ENCODE data around the gene SLC15A2. TPM values are rescaled to one million over a fixed set of nuclear protein-coding genes. Genes with fewer than 3 reads are reported as not detected.

Gene SLC15A2
- total RNA-seq, 1 donor from 2014 or later: 0.49 TPM

DNA sequence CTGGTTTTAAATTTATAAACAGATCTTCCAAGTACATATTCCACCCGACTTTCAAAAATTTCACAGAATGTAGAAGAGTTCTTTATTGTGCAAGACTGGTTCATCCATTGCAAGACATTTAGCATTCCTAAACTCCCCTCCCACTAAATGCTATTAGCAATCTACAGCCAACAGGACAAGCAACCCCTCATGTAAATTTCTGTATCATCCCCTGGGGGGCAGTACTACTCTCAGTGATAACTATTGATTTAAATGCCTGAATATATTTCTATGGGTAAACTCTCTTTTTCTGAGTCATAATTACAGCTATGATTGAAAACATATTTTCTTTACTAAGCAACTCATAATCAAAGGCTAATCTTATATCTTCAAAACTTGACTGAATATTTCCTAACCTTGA lies 10.7 kb upstream of the SLC15A2 start:
- no peak for DNase-seq (ENCODE audit: extremely low spot score in 2 of 2)
- intact Hi-C loops (cut with DNase I): no loop called here
- Histone ChIP-seq H3K27me3 (no peaks in the 10 kb centered on the region), H3K27ac (no peak overlapping the region), H3K9me3 (no peaks in the 10 kb centered on the region), H3K36me3 (no peaks in the 10 kb centered on the region), H3K4me1 (no peaks in the 10 kb centered on the region), H3K4me3 (no peak overlapping the region)
- TF ChIP-seq, protein P1, sequence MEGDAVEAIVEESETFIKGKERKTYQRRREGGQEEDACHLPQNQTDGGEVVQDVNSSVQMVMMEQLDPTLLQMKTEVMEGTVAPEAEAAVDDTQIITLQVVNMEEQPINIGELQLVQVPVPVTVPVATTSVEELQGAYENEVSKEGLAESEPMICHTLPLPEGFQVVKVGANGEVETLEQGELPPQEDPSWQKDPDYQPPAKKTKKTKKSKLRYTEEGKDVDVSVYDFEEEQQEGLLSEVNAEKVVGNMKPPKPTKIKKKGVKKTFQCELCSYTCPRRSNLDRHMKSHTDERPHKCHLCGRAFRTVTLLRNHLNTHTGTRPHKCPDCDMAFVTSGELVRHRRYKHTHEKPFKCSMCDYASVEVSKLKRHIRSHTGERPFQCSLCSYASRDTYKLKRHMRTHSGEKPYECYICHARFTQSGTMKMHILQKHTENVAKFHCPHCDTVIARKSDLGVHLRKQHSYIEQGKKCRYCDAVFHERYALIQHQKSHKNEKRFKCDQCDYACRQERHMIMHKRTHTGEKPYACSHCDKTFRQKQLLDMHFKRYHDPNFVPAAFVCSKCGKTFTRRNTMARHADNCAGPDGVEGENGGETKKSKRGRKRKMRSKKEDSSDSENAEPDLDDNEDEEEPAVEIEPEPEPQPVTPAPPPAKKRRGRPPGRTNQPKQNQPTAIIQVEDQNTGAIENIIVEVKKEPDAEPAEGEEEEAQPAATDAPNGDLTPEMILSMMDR (IDR thresholded peaks at IDR 0.05): no peak
- no peak for TF ChIP-seq POLR2A (IDR thresholded peaks at IDR 0.05)
- TF ChIP-seq POLR2AphosphoS5 (IDR thresholded peaks at IDR 0.05; ENCODE audit: insufficient read depth in 1 of 2, low read depth in 1 of 2): no peak

DNA sequence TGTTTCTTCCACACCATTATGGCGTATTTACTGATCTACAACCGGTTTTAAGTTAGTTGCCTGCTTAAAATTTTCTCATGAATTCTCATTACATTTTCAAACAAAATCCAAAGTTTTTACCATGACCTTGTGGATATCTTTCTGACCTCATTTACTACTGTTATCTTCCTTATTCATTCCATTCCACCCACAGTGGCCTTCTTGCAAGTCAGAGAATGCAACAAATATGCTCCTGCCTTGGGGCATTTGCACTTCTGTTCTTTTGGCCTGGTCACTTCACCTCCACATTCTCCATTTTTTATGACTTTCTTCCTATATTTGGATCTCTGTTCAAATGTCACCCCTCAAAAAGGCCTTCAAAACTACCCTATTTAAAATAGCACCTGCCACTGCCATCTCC lies 8.8 kb upstream of the SLC15A2 start:
- H3K4me1 ChIP-seq: no peaks in the 10 kb centered on the region
- no peak overlapping the region for H3K27ac ChIP-seq
- TF ChIP-seq, protein P1 (IDR thresholded peaks at IDR 0.05): no peak
- no peak for TF ChIP-seq POLR2AphosphoS5 (IDR thresholded peaks at IDR 0.05; ENCODE audit: insufficient read depth in 1 of 2, low read depth in 1 of 2)
- TF ChIP-seq POLR2A (IDR thresholded peaks at IDR 0.05): no peak
- H3K9me3 ChIP-seq: no peaks in the 10 kb centered on the region
- no peaks in the 10 kb centered on the region for H3K36me3 ChIP-seq
- no peaks in the 10 kb centered on the region for H3K27me3 ChIP-seq
- H3K4me3 ChIP-seq: no peak overlapping the region
- DNase-seq (ENCODE audit: extremely low spot score in 2 of 2): no peak
- intact Hi-C loops (cut with DNase I): no loop called here

DNA sequence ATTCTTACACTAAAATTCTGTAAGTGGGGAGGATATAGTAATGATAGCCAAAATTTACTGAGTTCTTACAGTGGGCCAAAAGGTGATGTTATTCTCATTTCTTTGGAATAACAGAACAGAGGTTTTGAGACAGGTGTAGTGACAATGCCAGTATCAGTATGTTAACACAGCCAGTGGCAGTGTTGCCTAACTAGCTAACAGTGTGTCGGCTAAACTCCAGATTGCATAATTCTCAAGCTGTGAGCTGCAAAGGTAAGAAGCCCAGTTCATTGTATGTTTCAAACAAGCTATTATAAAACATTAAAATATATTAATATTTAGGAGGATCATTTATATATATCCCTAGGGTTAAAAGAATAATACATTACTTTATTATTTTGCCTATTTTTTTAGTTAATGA lies 920 bp downstream of the SLC15A2 start:
- intact Hi-C loops (cut with DNase I): no loop called here
- Histone ChIP-seq H3K9me3 (no peaks in the 10 kb centered on the region), H3K27ac (no peak overlapping the region), H3K4me1 (peaks cover 12% of the 10 kb centered on the region), H3K36me3 (no peaks in the 10 kb centered on the region), H3K4me3 (no peak overlapping the region), H3K27me3 (no peaks in the 10 kb centered on the region)
- no peak for DNase-seq (ENCODE audit: extremely low spot score in 2 of 2)
- TF ChIP-seq, protein P1 (IDR thresholded peaks at IDR 0.05): no peak
- TF ChIP-seq POLR2AphosphoS5 (IDR thresholded peaks at IDR 0.05; ENCODE audit: insufficient read depth in 1 of 2, low read depth in 1 of 2) (no peak), POLR2A (IDR thresholded peaks at IDR 0.05) (no peak)

DNA sequence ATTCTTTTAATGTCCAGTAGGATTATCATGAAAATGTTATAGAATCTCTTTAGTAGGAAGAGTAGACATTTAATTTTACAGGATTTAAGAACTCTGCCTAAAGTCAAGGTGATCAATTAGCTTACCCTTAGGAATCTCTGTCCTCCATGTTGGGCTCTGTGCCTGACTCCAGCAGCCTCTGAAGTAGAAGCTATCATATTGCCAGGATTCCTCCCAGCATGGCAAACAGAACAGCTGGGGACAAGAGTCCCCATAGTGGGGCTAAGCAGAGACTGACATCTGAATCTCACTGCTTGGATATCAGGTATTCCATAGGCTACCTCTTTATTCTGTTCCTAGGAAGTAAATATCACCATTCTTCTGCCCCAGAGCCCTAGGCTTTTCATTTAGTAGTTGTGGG lies 1.5 kb downstream of the SLC15A2 start:
- H3K4me1 ChIP-seq: peaks cover 12% of the 10 kb centered on the region
- H3K4me3 ChIP-seq: no peak overlapping the region
- no peaks in the 10 kb centered on the region for H3K36me3 ChIP-seq
- no peaks in the 10 kb centered on the region for H3K9me3 ChIP-seq
- H3K27me3 ChIP-seq: no peaks in the 10 kb centered on the region
- TF ChIP-seq POLR2A (IDR thresholded peaks at IDR 0.05) (no peak), POLR2AphosphoS5 (IDR thresholded peaks at IDR 0.05; ENCODE audit: insufficient read depth in 1 of 2, low read depth in 1 of 2) (no peak)
- TF ChIP-seq, protein P1 (IDR thresholded peaks at IDR 0.05): no peak
- intact Hi-C loops (cut with DNase I): no loop called here
- DNase-seq (ENCODE audit: extremely low spot score in 2 of 2): no peak
- H3K27ac ChIP-seq: no peak overlapping the region

- TF ChIP-seq, protein P1 (IDR thresholded peaks at IDR 0.05): no peak
- TF ChIP-seq POLR2A (IDR thresholded peaks at IDR 0.05): no peak
- TF ChIP-seq POLR2AphosphoS5 (IDR thresholded peaks at IDR 0.05; ENCODE audit: insufficient read depth in 1 of 2, low read depth in 1 of 2): no peak
- DNase-seq (ENCODE audit: extremely low spot score in 2 of 2): no peak
- Histone ChIP-seq H3K4me3 (no peak overlapping the region), H3K4me1 (peaks cover 12% of the 10 kb centered on the region), H3K9me3 (no peaks in the 10 kb centered on the region), H3K27ac (no peak overlapping the region), H3K27me3 (no peaks in the 10 kb centered on the region), H3K36me3 (no peaks in the 10 kb centered on the region)
- intact Hi-C loops (cut with DNase I): no loop called here
Measured at GRCh38 chr3:121896823-121897222, 2.6 kb downstream of the SLC15A2 start.

Data from vagina (tissue), 2 donors.